Trophoblast cell (in vitro differentiated cells and primary cell): ENCODE data around the gene HIC2.
"Not testable (repeated sequence)": the region's sequence is repeated elsewhere in the genome, so short reads cannot be mapped to it uniquely, and the experiment has no call there.

Experiments
- DNase-seq, 2 donors: peaks; one replicate each; pipeline ENCODE4 v3.0.0-alpha.2; 2016
- H2AFZ ChIP-seq: 2 replicates; pipeline ENCODE4 v1.6.1; 2013; ENCODE audit warnings: low read length, moderate library complexity, mild to moderate bottlenecking; ENCODE audit not compliant: insufficient read depth, poor library complexity
- H2AK5ac ChIP-seq: 2 replicates; pipeline ENCODE4 v1.6.1; 2013; ENCODE audit warnings: mild to moderate bottlenecking, low read length
- H2BK120ac ChIP-seq: 2 replicates; pipeline ENCODE4 v1.6.1; 2013; ENCODE audit warnings: low read length, mild to moderate bottlenecking, moderate library complexity; ENCODE audit not compliant: insufficient read depth, poor library complexity
- H2BK12ac ChIP-seq: 2 replicates; pipeline ENCODE4 v1.6.1; 2013; ENCODE audit warnings: mild to moderate bottlenecking, low read length, moderate library complexity
- H2BK5ac ChIP-seq: 2 replicates; pipeline ENCODE4 v1.6.1; 2013; ENCODE audit warnings: low read length, low read depth, moderate library complexity, mild to moderate bottlenecking; ENCODE audit not compliant: poor library complexity
- H3K14ac ChIP-seq: 2 replicates; pipeline ENCODE4 v1.6.1; 2013; ENCODE audit warnings: mild to moderate bottlenecking, low read length
- H3K18ac ChIP-seq: 2 replicates; pipeline ENCODE4 v1.6.1; 2013; ENCODE audit warnings: mild to moderate bottlenecking, low read length
- H3K23ac ChIP-seq: 2 replicates; pipeline ENCODE4 v1.6.1; 2013; ENCODE audit warnings: low read length
- H3K27ac ChIP-seq: 2 replicates; pipeline ENCODE4 v1.5.1; 2013; ENCODE audit warnings: low read depth, mild to moderate bottlenecking, inconsistent platforms, low read length, moderate library complexity
- H3K27me3 ChIP-seq: 2 replicates; pipeline ENCODE4 v1.6.1; 2013; ENCODE audit warnings: inconsistent platforms, mild to moderate bottlenecking, low read length, moderate library complexity; ENCODE audit not compliant: insufficient read depth
- H3K36me3 ChIP-seq, 2 experiments: 1 replicate in 1 of 2; 2 replicates in 1 of 2; pipeline ENCODE4 v1.6.1; 2013; ENCODE audit warnings: low read length in 2 of 2, mild to moderate bottlenecking in 2 of 2, moderate library complexity in 1 of 2; ENCODE audit not compliant: insufficient read depth in 2 of 2, control insufficient read depth in 1 of 2
- H3K4ac ChIP-seq: 2 replicates; pipeline ENCODE4 v1.6.1; 2013; ENCODE audit warnings: low read depth, mild to moderate bottlenecking, low read length, moderate library complexity
- H3K4me1 ChIP-seq, 2 experiments: 1 replicate in 1 of 2; 2 replicates in 1 of 2; pipeline ENCODE4 v1.6.1; 2013; ENCODE audit warnings: low read length in 2 of 2, mild to moderate bottlenecking in 2 of 2, moderate library complexity in 1 of 2; ENCODE audit not compliant: insufficient read depth in 2 of 2, control insufficient read depth in 1 of 2
- H3K4me2 ChIP-seq: 2 replicates; pipeline ENCODE4 v1.6.1; 2013; ENCODE audit warnings: inconsistent platforms, mild to moderate bottlenecking, low read length, moderate library complexity
- H3K4me3 ChIP-seq: 2 replicates; pipeline ENCODE4 v1.5.1; 2013; ENCODE audit warnings: mild to moderate bottlenecking, low read depth, low read length, inconsistent platforms
- H3K79me1 ChIP-seq: one replicate; pipeline ENCODE4 v1.6.1; 2013; ENCODE audit warnings: low read length
- H3K79me2 ChIP-seq: 2 replicates; pipeline ENCODE4 v1.6.1; 2013; ENCODE audit warnings: low read length, mild to moderate bottlenecking; ENCODE audit not compliant: control insufficient read depth, insufficient read depth, poor library complexity
- H3K9ac ChIP-seq: 2 replicates; pipeline ENCODE4 v1.6.1; 2013; ENCODE audit warnings: mild to moderate bottlenecking, low read length
- H3K9me3 ChIP-seq: 2 replicates; pipeline ENCODE4 v1.6.1; 2013; ENCODE audit warnings: low read depth, mild to moderate bottlenecking, control low read depth, inconsistent platforms, low read length; ENCODE audit not compliant: insufficient read depth
- H4K12ac ChIP-seq: 2 replicates; pipeline ENCODE4 v1.6.1; 2013; ENCODE audit warnings: low read depth, mild to moderate bottlenecking, low read length, moderate library complexity
- H4K8ac ChIP-seq: 2 replicates; pipeline ENCODE4 v1.6.1; 2013; ENCODE audit warnings: low read depth, mild to moderate bottlenecking, low read length, moderate library complexity
- H4K91ac ChIP-seq: one replicate; pipeline ENCODE4 v1.6.1; 2013; ENCODE audit warnings: low read depth, mild to moderate bottlenecking, low read length, moderate library complexity
- WGBS: extraction: QIAGEN DNeasy Blood & Tissue Kit; methylation state at CpG from one replicate; pipeline ENCODE4 v1.1.7; 2013; ENCODE audit warnings: missing lambda C conversion rate; ENCODE audit not compliant: insufficient read length, insufficient coverage; ENCODE audit errors: extremely low coverage; 5-methylcytosine and 5-hydroxymethylcytosine counted together

HIC2 gene

DNA sequence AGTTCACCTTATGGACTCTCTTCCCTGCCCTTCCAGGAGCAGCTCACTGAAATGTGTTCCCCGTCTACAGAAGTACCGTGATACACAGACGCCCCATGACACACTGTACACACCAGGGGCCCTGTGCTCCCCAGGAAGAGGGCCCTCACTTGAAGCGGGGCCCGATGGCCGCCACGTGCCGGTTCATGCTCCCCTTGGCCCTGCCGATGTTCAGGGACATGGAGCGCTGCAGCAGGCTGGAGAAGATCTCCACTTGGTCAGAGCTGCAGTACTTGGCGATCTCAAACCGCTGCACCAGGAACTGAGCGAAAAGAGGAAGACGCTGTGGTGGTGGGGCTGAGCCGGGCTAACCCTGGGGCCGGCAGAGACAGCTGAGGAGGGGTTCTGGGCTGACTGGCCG is 70.6 kb downstream of the HIC2 start:
- not testable (repeated sequence) for H3K9ac ChIP-seq, H2AFZ ChIP-seq

DNA sequence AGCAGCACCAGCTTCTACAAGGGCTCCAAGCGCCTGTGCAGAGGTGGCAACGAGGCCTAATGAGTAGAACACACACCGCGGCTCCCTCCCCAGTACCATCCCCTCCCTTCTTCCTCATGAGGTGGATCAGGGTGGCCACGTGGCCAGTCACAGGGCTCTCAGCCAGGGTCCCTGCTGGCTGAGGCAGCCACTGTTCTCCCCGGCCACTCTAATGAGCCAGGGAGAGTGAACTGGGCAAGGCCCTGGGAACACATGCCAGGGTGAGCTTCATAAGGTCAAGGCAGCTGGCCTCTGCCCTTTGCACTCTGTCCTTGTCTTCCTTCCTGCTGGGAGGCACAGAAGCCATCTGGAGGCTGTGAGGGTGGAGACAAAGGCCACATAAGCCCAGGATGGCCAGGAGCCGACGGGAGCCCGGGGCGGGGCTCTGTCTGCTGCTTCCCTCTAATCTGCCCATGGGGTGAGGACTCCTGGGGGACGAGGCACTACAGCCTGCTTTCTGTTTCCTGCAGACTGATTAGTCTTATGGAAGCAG is 72.0 kb downstream of the HIC2 start:
- not testable (repeated sequence) for H3K14ac ChIP-seq, H3K9me3 ChIP-seq, H4K91ac ChIP-seq, H3K4ac ChIP-seq, H3K36me3 ChIP-seq, H3K27ac ChIP-seq, H2BK12ac ChIP-seq, H3K79me2 ChIP-seq, DNase-seq, H3K9ac ChIP-seq, H4K12ac ChIP-seq, H3K4me2 ChIP-seq, H3K27me3 ChIP-seq, H2BK120ac ChIP-seq, H3K4me3 ChIP-seq, H3K4me1 ChIP-seq, H3K79me1 ChIP-seq, H4K8ac ChIP-seq, H2BK5ac ChIP-seq, H2AK5ac ChIP-seq, H2AFZ ChIP-seq, H3K18ac ChIP-seq, H3K23ac ChIP-seq
- WGBS, result no CpG with 5 or more reads among the region's 11 CpGs

More for the DNA sequence above, 70.6 kb downstream of the HIC2 start:
- H3K79me2 ChIP-seq, H3K36me3 ChIP-seq, H2BK12ac ChIP-seq, H4K8ac ChIP-seq, H3K4ac ChIP-seq, DNase-seq, H2BK120ac ChIP-seq, H3K18ac ChIP-seq, H3K4me1 ChIP-seq, H3K27me3 ChIP-seq, H3K14ac ChIP-seq, H3K9me3 ChIP-seq, H4K12ac ChIP-seq, H3K27ac ChIP-seq, H3K79me1 ChIP-seq, H4K91ac ChIP-seq, H3K23ac ChIP-seq, H3K4me3 ChIP-seq, H3K4me2 ChIP-seq, H2BK5ac ChIP-seq, H2AK5ac ChIP-seq: not testable (repeated sequence)
- WGBS, result no CpG with 5 or more reads among the region's 17 CpGs

- not testable (repeated sequence) for H3K79me1 ChIP-seq, H3K27me3 ChIP-seq, H2BK120ac ChIP-seq, DNase-seq, H3K4me3 ChIP-seq, H2AK5ac ChIP-seq, H3K27ac ChIP-seq, H3K9ac ChIP-seq, H4K12ac ChIP-seq, H3K36me3 ChIP-seq, H4K91ac ChIP-seq, H3K18ac ChIP-seq, H3K4me1 ChIP-seq, H3K4ac ChIP-seq, H2BK12ac ChIP-seq, H2BK5ac ChIP-seq, H3K9me3 ChIP-seq, H3K4me2 ChIP-seq, H3K79me2 ChIP-seq, H3K14ac ChIP-seq, H3K23ac ChIP-seq, H2AFZ ChIP-seq, H4K8ac ChIP-seq
- WGBS, result no CpG with 5 or more reads among the region's 6 CpGs
Observed at GRCh38 chr22:21490556-21490955, 73.4 kb downstream of the HIC2 start.

DNA sequence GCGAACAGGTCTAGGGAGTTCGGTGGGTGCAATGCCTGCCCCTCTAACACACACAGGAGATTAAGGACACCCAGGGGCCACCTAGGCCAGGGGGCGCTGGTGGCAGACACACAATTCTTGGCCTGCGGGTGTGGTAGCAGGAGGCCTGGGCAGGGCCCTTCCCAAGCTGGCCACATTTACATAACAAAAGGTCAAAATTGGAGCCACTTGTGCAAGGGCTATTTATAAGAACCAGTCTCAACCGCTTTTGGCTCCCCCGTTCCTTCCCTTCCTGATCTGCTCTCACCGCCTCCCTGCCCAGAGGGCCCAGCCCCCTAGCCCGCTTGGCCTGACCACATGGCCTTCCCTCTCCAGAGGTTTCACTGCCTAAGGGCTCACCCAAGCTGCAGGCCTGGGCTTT is 75.1 kb downstream of the HIC2 start:
- not testable (repeated sequence) for H2AK5ac ChIP-seq, H3K9me3 ChIP-seq, H4K91ac ChIP-seq, H3K4me1 ChIP-seq, H2BK5ac ChIP-seq, H3K23ac ChIP-seq, H4K12ac ChIP-seq, H3K9ac ChIP-seq, H3K4me2 ChIP-seq, H3K4ac ChIP-seq, H3K27ac ChIP-seq, H3K14ac ChIP-seq, H4K8ac ChIP-seq, H3K79me2 ChIP-seq, H2AFZ ChIP-seq, H3K18ac ChIP-seq, DNase-seq, H3K79me1 ChIP-seq, H2BK120ac ChIP-seq, H2BK12ac ChIP-seq, H3K27me3 ChIP-seq, H3K4me3 ChIP-seq, H3K36me3 ChIP-seq
- no CpG with 5 or more reads among the region's 8 CpGs for WGBS
